NCI-H1694 treated with DMSO at 0.1 percent for 48 hours (cell line): ENCODE measurements around the gene CILP2.

Experiments used
- DNase-seq: peaks from one replicate; lab custom pipeline; 2025; lab: John Stamatoyannopoulos, UW

The CILP2 gene

GRCh38 chr19:19543640-19544039, 5.6 kb downstream of the CILP2 start:
- no peak for DNase-seq

- DNase-seq: no peak
These were observed 6.3 kb downstream of the CILP2 start for GRCh38 chr19:19544257-19544953.

- no peak for DNase-seq
These were observed 7.0 kb downstream of the CILP2 start for GRCh38 chr19:19544954-19545591.

DNA sequence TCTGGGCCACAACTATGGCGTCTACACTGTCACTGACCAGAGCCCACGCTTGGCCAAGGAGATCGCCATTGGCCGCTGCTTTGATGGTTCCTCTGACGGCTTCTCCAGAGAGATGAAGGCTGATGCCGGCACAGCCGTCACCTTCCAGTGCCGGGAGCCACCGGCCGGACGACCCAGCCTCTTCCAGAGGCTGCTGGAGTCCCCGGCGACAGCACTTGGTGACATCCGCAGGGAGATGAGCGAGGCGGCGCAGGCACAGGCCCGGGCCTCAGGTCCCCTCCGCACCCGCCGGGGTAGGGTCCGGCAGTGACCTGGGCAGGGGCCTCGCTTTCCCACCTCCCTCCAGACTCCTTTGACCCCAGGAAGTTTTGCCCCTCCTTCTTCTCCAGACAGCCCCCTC, 7.6 kb downstream of the CILP2 start:
- DNase-seq: no peak

GRCh38 chr19:19546751-19547162, 8.7 kb downstream of the CILP2 start:
- no peak for DNase-seq

DNA sequence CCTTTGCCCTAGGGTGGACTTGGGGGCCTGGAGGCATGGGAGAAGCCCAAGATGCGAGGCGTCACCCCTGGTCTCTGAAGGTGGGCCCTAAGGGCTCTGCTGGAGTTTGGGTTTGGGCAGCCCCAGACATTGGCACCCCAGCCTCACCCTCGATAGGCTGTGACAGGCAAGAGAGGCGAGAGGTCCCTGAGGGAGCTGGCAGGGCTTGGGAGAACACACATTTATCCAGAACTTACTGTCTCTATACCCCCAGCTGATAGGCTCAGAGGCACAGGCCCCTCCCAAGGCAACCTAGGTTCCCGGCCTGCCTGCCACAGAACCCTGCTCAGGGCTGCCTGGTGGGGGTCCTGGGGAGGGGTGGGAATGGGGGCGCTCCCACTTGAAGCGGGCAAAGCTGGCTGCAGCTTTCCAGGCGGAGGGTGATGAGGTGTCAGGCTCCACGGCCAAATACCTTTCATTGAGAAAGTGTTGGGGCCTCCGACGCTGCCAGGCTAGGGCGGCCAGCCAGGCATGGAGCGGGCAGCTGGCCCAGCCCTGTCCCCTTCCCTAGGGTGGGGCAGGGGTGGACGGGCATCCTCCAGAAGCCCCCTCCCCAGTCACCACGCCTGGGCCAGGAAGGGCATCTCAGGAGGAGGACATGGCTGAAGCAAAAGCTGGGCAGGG, 9.7 kb downstream of the CILP2 start:
- DNase-seq: no peak

DNA sequence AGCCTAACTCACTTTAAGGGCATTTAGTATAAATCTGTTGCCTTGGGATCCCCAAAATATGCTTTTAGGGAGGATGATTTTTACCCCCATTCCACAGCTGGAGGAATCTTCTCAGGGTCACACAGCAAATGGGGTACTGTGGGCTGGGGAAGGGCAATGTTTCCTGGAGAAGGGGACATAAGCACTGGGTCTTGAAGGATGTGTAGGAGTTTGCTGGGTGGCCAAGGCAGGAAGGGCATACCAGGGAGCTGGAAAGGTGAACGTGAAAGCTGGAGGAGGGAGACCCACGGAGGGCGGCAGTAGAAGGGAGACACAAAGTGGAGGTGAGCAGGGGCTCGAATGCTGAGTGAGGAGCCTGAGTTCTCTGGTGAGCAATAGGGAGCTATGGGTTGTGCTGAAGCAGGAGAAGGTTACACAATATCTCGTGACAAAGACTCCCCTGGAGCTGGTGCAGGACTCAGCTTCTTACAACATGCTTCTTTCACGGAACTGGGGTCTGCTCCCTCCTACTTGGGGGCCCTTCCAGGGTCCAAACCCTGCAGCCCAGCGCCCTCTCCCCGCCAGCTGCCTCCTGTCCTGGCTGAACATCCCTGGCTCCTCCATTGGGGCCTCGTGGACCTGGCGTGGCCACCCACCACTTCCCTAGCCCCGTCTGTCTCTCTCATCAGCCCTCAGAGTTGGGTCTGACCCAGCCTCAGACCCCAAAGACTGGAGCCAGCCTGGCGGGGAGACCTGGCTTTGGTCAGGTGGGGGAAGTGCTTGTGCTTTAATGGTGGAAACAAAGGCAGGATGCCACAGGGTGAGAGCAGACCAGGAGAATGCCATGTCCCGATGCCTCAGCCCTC, 11.1 kb downstream of the CILP2 start:
- DNase-seq: no peak

DNA sequence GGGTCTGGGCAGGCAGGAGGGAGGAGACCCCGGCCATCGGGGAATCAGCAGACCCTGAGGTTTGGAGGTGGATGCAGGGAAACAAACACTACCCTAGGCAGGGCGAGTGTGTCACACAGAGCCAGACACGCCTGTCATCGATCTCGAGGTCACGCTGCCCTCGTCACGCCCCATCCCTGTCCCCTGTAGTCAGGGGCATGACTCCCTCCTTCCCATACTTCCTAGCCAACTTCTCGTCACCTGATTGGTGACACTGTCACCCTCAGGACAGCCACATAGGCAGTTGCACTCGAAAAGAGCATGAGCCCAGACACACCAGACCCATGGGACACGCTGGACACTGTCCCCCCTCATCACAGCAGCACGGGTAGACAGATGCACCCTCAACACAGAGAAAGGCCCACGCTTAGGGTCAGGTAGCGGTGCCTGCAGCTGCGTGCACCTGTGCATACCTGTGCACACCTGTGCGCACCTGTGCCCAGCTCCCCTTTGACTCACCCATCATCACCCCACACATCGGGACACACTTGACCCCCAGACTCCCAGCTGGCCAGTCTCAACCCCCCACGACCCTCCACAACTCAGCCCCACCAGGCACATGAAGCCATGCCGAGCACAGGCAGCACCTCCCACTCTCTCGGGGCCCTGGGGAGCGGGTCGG, 11.9 kb downstream of the CILP2 start:
- no peak for DNase-seq

GRCh38 chr19:19550485-19550929, 12.4 kb downstream of the CILP2 start:
- no peak for DNase-seq

DNA sequence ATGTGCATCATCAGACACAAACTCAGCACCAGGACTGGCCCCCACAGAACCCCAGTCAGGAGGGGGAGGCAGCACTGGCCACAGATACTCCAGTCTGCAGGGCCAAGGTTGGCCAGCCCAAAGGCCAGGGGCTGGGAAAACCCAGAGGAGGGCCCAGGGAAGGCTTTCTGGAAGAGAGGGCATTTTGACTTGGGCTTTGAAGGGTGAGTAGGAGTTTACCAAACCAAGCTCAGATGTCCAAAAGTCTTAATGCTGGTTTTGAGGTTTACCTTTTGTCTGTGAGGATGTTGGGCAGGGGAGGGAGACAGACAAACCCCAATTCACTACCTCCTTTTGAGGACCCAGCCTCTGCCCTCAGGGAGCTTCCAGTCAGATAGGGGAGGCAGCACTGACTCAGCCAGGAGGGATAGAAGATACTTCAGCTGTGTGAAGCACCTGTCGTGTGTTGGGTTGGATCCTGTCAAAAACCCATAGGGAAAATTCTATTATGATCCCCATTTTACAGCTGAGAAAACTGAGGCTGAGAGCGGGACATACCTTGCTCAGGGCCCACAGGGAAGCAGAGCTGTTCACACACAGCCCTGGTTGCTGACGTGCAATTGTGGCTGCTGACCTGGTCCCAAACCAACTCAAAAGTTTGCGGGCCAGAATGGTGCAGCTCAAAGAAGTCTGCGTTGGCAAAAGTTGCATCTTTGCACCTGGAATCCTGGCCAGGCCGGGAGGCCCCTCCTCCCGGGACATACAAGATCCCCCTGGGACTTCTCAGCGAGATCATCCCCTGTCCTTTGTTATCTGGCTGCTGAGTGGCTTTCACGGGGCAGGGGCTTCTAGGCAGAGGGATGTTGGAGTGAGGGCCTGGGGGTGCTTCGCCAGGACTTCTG, 13.1 kb downstream of the CILP2 start:
- no peak for DNase-seq

DNA sequence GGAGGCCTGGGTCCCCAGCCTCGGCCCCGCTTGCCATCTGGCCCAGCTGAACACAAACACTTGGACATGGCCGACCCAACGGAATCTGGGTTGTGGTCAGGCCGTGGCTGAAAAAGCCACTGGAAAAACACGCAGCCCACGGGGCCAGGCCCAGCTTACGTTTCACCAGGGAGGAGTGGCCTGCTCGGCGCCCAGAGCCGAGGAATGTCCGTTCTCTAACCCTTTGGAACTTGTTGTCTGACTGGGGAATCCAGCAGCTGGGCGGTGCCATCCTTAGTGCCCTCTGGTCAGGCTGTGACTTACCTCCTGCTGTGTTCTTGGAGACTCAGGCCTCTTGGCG, 13.8 kb downstream of the CILP2 start:
- no peak for DNase-seq

- no peak for DNase-seq
These were observed 14.7 kb downstream of the CILP2 start for GRCh38 chr19:19552798-19553197.

DNA sequence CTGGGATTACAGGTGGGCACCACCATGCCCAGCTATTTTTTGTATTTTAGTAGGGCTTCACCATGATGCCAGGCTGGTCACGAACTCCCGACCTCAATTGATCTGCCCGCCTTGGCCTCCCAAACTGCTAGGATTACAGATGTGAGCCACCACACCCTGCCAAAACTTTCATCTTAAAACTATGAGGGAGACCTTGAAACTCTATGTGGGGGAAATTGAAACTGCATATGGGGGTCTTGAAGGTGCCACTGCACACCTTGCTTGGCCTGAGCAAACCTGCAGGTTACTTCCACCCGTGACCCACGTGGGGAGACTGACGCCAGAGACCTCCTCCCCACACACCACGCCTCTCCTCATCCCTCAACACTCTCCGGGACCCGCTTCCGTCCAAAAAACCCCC, 15.6 kb downstream of the CILP2 start:
- DNase-seq: no peak

- DNase-seq: no peak
These were observed 16.3 kb downstream of the CILP2 start for GRCh38 chr19:19554074-19555023.

DNA sequence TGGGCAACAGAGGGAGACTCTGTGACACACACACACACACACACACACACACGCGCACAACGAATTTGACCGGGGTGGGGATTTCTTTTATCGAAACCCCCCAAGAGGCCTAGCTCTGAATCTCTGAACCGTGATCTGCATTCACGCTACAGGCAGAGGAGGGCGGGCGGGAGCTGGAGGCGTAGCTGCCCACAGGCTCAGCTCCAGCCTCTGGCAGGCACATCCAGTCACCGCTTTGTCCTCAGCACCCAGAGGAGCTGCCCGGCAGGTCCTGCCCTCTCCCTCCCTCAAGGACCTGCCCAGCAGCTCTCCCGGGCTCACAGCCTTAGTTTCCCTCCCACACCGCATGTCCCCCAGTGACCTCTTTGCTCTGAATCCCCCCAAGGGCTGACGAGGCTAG, 20.0 kb downstream of the CILP2 start:
- DNase-seq: no peak

DNA sequence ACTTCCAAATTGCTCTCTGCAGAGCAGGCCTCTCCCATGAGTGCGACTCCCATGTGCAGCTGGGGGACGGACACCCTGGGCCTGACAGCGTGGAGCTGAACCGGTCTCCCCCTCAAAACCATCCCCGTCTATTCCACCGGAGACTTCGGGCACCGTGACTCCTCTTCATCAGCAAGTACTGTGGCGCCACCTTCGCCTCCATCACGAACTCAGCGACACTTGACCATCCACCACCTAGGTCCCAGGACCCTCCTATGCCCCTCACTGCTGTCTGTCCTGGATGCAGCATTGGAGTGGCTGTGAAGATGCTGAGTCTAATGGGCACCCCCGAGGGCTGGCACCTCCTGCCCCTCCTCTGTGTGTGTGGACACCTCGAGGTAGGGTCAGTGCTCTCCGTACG, 20.6 kb downstream of the CILP2 start:
- DNase-seq: no peak

- DNase-seq: no peak
These were observed 21.9 kb downstream of the CILP2 start for GRCh38 chr19:19559931-19560330.

DNA sequence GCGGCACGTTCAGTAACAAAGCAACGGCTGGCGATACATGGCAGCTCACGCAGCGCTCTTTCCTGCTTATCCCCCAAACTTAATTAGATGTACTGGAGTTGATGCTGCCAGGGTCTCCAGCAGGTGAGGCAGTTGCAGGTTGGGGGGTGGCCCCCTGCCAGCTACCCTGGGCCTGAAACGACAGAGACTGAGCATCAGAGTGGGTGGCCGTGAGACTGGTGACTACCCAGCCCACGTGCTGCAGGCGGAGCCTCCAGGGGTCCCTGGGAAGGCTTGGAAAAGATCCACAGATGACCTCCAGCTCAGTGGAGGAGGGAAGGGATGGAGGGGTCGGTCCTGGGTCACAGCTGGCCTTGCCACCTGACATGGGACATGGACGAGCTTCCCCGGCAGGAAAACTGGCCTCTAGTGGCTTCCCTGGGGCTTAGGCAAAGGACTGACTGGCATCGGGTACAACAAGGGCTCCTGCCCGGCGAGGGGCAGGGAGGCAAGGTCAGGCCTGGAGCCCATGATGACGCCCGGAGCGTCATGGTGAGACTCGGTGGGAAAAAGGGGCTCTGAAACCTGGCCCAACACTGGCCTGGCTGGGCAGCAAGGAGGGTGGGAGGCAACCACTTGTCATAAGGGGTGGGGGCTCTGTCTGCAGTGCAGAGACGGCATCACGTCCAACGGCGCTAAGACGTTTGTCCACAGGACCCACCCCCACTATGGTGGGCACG, 24.0 kb downstream of the CILP2 start:
- DNase-seq: no peak

DNA sequence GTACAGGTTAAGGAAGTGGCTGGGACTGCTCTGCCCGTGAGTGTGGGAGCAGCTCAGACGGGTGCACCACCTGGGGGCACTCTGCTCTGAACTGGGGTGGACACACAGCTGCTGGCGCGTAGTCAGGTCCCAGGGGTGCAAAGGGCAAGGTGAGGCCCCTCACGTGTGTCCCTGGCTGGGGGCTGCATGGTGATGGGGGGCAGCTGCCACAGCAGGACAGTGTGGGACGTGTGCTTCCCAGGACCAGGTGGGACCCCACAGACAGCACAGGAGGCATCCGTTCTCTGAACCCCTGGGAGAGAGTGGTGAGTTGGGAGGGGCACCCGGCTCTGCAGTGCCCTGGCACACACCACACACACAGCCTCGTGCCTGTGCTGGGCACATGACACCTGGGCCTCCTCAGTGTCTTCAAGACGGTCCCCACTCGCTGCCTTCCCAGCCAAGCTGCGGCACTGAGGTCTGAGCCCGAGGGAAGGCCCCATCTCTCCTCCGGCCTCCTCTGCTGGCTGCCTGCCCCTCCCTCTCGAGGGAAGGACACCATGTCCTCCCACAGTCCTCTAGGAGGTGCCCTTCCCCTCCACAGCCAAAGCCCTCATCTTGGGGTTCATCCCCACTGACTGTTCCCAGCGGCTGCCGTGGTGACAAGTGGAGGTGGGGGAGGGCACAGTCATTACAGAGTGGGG, 24.7 kb downstream of the CILP2 start:
- DNase-seq: no peak
